Sigmoid colon (tissue), 7 donors: Measurements from ENCODE around the gene LPIN1. TPM values are rescaled to one million over a fixed set of nuclear protein-coding genes. Genes with fewer than 3 reads are reported as not detected.

Experiments
- DNase-seq: peaks from one replicate; pipeline ENCODE4 v3.0.0-alpha.2; 2019
- H3K27ac ChIP-seq, 4 donors: fragments of 200-600 bp; sonication (generic); one replicate each; pipeline ENCODE4 v1.5.1; 2016 to 2019; ENCODE audit warnings: mild to moderate bottlenecking in 1 of 4
- H3K27me3 ChIP-seq, 3 donors: fragments of 200-600 bp; sonication (generic); one replicate each; pipeline ENCODE4 v1.5.1; 2019; ENCODE audit warnings: mild to moderate bottlenecking in 1 of 3
- H3K36me3 ChIP-seq, 4 donors: fragments of 200-600 bp; sonication (generic); one replicate each; pipeline ENCODE4 v1.5.1; 2016 to 2019
- H3K4me1 ChIP-seq, 4 donors: fragments of 200-600 bp; sonication (generic); one replicate each; pipeline ENCODE4 v1.5.1; 2017 to 2019
- H3K4me3 ChIP-seq, 4 donors: fragments of 200-600 bp; sonication (generic); one replicate each; pipeline ENCODE4 v1.5.1; 2017 to 2019; ENCODE audit warnings: mild to moderate bottlenecking in 2 of 4, moderate library complexity in 1 of 4
- H3K9me3 ChIP-seq, 4 donors: fragments of 200-600 bp in 3 of 4; sonication (generic) in 3 of 4; one replicate each; pipeline versions ENCODE4 v1.5.1 to v1.6.1; 2013 to 2019
- EP300 ChIP-seq, 4 donors: sonication (generic); formaldehyde crosslinking; IDR thresholded peaks; one replicate each; pipeline ENCODE4 v1.6.1; 2017; ENCODE audit warnings: antibody characterized with exemption in 4 of 4
- POLR2A ChIP-seq, 2 donors: fragments of 450-650 bp; IDR thresholded peaks; one replicate each; pipeline ENCODE4 v1.6.1; 2016; ENCODE audit warnings: antibody characterized with exemption in 2 of 2, mild to moderate bottlenecking in 2 of 2, moderate library complexity in 2 of 2
- POLR2AphosphoS5 ChIP-seq, 4 donors: sonication (generic); formaldehyde crosslinking; IDR thresholded peaks; one replicate each; pipeline ENCODE4 v1.6.1; 2017; ENCODE audit warnings: antibody characterized with exemption in 4 of 4
- WGBS, 2 donors: extraction: QIAGEN DNeasy Blood & Tissue Kit; methylation state at CpG; one replicate each; pipeline ENCODE4 v1.1.7; 2013; 5-methylcytosine and 5-hydroxymethylcytosine counted together
- intact Hi-C: fragments of 100-400 bp; cut with DNase I; formaldehyde crosslinking; loops from one replicate; pipeline ENCODE4 v1.15.1; 2023
- polyA plus RNA-seq, 3 donors: library from polyadenylated mRNA; stranded (reverse); fragments of 200-250 nt; gene quantifications; one replicate each; pipeline ENCODE4 v1.2.3, GENCODE V29; 2013
- total RNA-seq, 4 donors: library from RNA; depleted of rRNA; stranded (reverse); fragments of >200 nt; gene quantifications; one replicate each; pipeline ENCODE4 v1.1.0, GENCODE V29; 2016
- TF ChIP-seq, protein P1 (sequence below), 4 experiments: fragments of 450-650 bp in 3 of 4; fragments of 200-600 bp in 1 of 4; IDR thresholded peaks; one replicate each; pipeline ENCODE4 v1.5.1; 2016 to 2019; ENCODE audit warnings: antibody characterized with exemption in 4 of 4, mild to moderate bottlenecking in 3 of 4, moderate library complexity in 2 of 4
- donor health status: healthy with polysubstance abuse.
- donor health status: Bipolar disorder and iron deficiency.
- donor health status: healthy.

Gene LPIN1
- total and polyA plus RNA-seq, 7 donors = 4.2 to 37.4 (median 28.2) TPM

DNA sequence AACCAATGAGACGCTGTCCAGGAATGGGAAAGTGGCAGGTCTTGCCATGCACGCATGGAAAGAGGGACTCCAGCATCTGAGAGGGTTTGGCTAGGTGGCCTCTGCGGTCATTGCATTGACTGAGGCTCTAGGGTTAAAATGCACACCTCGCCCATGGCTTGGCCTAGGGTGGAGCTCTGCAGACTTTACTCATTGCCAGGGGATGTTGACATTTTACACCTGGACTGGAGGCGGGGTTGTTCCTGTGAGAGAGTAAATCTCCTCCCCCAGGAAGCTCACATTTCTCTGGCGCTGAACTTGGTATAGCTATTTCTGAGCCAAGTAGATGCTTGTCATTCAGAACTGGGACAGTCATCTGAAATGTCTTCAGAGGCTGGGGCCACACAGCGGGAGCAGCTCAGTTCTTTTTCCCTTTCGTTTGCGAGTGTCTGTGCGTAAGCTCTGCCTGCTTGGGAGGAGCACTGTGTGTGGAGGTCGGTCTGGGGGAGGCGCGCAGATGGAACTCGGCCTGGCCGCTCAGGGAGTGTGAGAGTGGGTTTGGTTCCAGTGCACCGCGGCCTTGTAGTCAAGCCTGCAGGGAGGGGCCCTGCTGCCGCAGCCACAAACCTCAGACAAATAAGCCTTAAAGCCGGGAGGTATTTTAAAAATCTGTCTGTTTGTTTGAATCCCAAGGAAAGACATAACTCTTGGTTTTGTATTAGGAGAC is 76.5 kb downstream of the LPIN1 start:
- H3K4me3 ChIP-seq = no peak overlapping the region
- 32 to 73% methylated on average over 19 of the region's 19 CpGs for WGBS, 2 donors
- TF ChIP-seq POLR2AphosphoS5 (IDR thresholded peaks at IDR 0.05) (no peak), EP300 (IDR thresholded peaks at IDR 0.05) (no peak), POLR2A (IDR thresholded peaks at IDR 0.05) (no peak)
- TF ChIP-seq, protein P1, sequence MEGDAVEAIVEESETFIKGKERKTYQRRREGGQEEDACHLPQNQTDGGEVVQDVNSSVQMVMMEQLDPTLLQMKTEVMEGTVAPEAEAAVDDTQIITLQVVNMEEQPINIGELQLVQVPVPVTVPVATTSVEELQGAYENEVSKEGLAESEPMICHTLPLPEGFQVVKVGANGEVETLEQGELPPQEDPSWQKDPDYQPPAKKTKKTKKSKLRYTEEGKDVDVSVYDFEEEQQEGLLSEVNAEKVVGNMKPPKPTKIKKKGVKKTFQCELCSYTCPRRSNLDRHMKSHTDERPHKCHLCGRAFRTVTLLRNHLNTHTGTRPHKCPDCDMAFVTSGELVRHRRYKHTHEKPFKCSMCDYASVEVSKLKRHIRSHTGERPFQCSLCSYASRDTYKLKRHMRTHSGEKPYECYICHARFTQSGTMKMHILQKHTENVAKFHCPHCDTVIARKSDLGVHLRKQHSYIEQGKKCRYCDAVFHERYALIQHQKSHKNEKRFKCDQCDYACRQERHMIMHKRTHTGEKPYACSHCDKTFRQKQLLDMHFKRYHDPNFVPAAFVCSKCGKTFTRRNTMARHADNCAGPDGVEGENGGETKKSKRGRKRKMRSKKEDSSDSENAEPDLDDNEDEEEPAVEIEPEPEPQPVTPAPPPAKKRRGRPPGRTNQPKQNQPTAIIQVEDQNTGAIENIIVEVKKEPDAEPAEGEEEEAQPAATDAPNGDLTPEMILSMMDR (IDR thresholded peaks at IDR 0.05) = no peak
- no peak overlapping the region for H3K27ac ChIP-seq
- intact Hi-C loops = no loop called here
- peaks cover 0 to 85% (median 9%) of the 10 kb centered on the region in 4 donors for H3K36me3 ChIP-seq
- H3K9me3 ChIP-seq = no peaks in the 10 kb centered on the region
- H3K4me1 ChIP-seq = no peaks in the 10 kb centered on the region
- no peak for DNase-seq
- no peaks in the 10 kb centered on the region for H3K27me3 ChIP-seq

GRCh38 chr2:11824901-11825828 is 78.7 kb downstream of the LPIN1 start:
- H3K4me3 ChIP-seq = no peak overlapping the region
- 95 to 96% methylated on average over 16 of the region's 16 CpGs for WGBS, 2 donors
- no peaks in the 10 kb centered on the region for H3K27me3 ChIP-seq
- no peak overlapping the region for H3K27ac ChIP-seq
- H3K9me3 ChIP-seq = no peaks in the 10 kb centered on the region
- DNase-seq = no peak
- TF ChIP-seq POLR2A (IDR thresholded peaks at IDR 0.05) (no peak), POLR2AphosphoS5 (IDR thresholded peaks at IDR 0.05) (no peak), EP300 (IDR thresholded peaks at IDR 0.05) (no peak)
- TF ChIP-seq, protein P1 (IDR thresholded peaks at IDR 0.05) = no peak
- peaks cover 0 to 68% (median 7%) of the 10 kb centered on the region in 4 donors for H3K36me3 ChIP-seq
- intact Hi-C loops = no loop called here
- H3K4me1 ChIP-seq = peaks cover 0 to 14% (median 12%) of the 10 kb centered on the region in 4 donors

DNA sequence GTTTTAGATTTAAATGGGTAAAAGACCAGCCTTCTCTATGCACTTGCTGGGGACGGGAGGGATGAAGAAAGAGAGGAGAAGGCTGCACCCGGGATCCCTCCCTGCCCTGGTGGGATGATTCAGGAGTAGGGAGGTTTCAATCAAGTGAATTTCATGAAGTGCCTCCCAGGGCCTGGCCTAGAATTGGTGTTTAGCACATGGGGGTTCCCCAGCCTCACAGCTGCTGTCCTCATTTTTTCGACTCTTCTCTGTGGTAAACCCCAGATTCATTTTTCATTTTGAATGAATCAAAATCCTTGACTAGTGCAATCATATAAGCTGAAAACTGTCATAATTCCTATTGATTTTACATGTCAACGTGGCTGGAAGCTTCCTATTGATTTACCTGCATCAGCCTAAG is 81.1 kb downstream of the LPIN1 start:
- WGBS, 2 donors = 79 to 80% methylated on average over 4 of the region's 4 CpGs
- Histone ChIP-seq H3K4me1 (peaks cover 0 to 24% (median 22%) of the 10 kb centered on the region in 4 donors), H3K9me3 (no peaks in the 10 kb centered on the region), H3K27me3 (no peaks in the 10 kb centered on the region), H3K4me3 (no peak overlapping the region), H3K36me3 (peaks cover 0 to 48% (median 6%) of the 10 kb centered on the region in 4 donors), H3K27ac (no peak overlapping the region)
- DNase-seq = no peak
- TF ChIP-seq POLR2A (IDR thresholded peaks at IDR 0.05) = no peak
- TF ChIP-seq, protein P1 (IDR thresholded peaks at IDR 0.05) = no peak
- TF ChIP-seq EP300 (IDR thresholded peaks at IDR 0.05) = no peak
- no peak for TF ChIP-seq POLR2AphosphoS5 (IDR thresholded peaks at IDR 0.05)
- intact Hi-C loops = no loop called here

- DNase-seq = no peak
- TF ChIP-seq POLR2A (IDR thresholded peaks at IDR 0.05) (no peak), POLR2AphosphoS5 (IDR thresholded peaks at IDR 0.05) (no peak), EP300 (IDR thresholded peaks at IDR 0.05) (no peak)
- TF ChIP-seq, protein P1 (IDR thresholded peaks at IDR 0.05) = no peak
These were observed 82.5 kb downstream of the LPIN1 start for GRCh38 chr2:11828933-11829323.

More at GRCh38 chr2:11828933-11829323, 82.5 kb downstream of the LPIN1 start:
- no peak overlapping the region for H3K4me3 ChIP-seq
- peak overlapping the region; percentile 75 to 84 (median 80) for H3K27ac ChIP-seq
- 85 to 86% methylated on average over 3 of the region's 3 CpGs for WGBS, 2 donors
- peaks cover 0 to 24% (median 22%) of the 10 kb centered on the region in 4 donors for H3K4me1 ChIP-seq
- H3K27me3 ChIP-seq = no peaks in the 10 kb centered on the region
- intact Hi-C loops = loop anchor here (2.0 kb wide), 1 partner anchor 1178 kb away; no protein-coding TSS in a partner anchor
- H3K9me3 ChIP-seq = no peaks in the 10 kb centered on the region
- H3K36me3 ChIP-seq = peaks cover 0 to 34% (median 6%) of the 10 kb centered on the region in 4 donors
